ENCODE data around the gene NHEJ1. TPM values are rescaled to one million over a fixed set of nuclear protein-coding genes. Genes with fewer than 3 reads are reported as not detected.

Gene NHEJ1
- total and polyA plus RNA-seq, 2 donors (not counting 1 experiment from before 2014, with no cell fraction given): 22.1 to 24.8 TPM

DNA sequence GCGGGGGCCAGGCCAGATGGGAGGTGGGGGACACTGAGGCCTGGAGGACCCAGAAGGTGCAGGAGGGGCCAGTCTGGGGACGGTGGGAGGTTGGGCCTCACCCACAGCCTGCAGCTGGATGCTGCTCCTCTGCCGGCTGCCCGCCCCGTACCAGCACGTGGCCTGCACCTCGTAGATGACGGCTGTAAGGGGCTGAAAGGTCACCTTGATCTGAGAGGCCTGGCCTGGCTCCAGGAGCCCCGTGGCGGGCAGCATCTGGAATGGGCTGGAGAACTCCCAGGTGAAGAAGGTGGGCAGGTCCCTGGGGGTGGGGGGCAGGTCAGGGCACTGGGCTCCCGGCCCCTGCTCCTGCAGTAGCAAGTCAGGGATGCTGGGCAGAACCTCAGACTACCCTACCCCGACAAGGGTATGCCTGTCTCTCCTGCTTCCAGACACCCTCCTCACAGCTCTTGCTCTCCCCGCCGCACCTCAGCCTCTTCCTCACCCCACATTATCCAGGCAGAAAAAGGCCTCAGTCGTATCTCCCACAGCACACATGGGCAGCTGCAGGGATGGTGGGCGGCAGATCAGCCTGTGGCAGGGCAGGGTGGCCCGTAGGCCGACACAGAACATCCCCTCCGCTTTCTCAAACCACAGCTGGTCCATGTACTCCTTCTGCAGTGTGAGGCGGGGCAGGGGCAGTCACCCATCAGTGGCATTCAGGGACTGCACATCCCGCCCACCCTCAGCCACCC is 129.4 kb downstream of the NHEJ1 start:
- Histone ChIP-seq H2AFZ (ENCODE audit: low read length) (no peak overlapping the region), H3K27me3 (ENCODE audit: control insufficient read depth, insufficient read depth, low read length) (peaks cover 4% of the 10 kb centered on the region), H3K4me3 (replicated peaks in 1 of 4; ENCODE audit: control extremely low read depth in 1 of 4, insufficient read depth in 1 of 4, low read depth in 3 of 4, low read length in 4 of 4) (no peak overlapping the region), H3K9me3 (ENCODE audit: control insufficient read depth, insufficient read depth, low read depth, low read length) (no peaks in the 10 kb centered on the region), H4K20me1 (ENCODE audit: control insufficient read depth, extremely low read depth, insufficient read depth, low read length) (no peaks in the 10 kb centered on the region), H3K79me2 (ENCODE audit: control insufficient read depth, insufficient read depth, low read length) (no peaks in the 10 kb centered on the region), H3K4me2 (ENCODE audit: extremely low read depth, insufficient read depth, low read length) (no peak overlapping the region), H3K36me3 (ENCODE audit: control insufficient read depth, insufficient read depth, low read length) (no peaks in the 10 kb centered on the region), H3K27ac (ENCODE audit: insufficient read depth, low read length) (no peak overlapping the region), H3K9ac (ENCODE audit: insufficient read depth, low read length) (no peak overlapping the region), H3K4me1 (ENCODE audit: control insufficient read depth, extremely low read depth, insufficient read depth, low read length) (no peaks in the 10 kb centered on the region)
- no peak for TF ChIP-seq EZH2 (IDR thresholded peaks at IDR 0.05; ENCODE audit: low read length, missing control alignments)
- TF ChIP-seq, protein P1, sequence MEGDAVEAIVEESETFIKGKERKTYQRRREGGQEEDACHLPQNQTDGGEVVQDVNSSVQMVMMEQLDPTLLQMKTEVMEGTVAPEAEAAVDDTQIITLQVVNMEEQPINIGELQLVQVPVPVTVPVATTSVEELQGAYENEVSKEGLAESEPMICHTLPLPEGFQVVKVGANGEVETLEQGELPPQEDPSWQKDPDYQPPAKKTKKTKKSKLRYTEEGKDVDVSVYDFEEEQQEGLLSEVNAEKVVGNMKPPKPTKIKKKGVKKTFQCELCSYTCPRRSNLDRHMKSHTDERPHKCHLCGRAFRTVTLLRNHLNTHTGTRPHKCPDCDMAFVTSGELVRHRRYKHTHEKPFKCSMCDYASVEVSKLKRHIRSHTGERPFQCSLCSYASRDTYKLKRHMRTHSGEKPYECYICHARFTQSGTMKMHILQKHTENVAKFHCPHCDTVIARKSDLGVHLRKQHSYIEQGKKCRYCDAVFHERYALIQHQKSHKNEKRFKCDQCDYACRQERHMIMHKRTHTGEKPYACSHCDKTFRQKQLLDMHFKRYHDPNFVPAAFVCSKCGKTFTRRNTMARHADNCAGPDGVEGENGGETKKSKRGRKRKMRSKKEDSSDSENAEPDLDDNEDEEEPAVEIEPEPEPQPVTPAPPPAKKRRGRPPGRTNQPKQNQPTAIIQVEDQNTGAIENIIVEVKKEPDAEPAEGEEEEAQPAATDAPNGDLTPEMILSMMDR (conservative IDR thresholded peaks at IDR 0.05 in 1 of 2, IDR thresholded peaks at IDR 0.05 in 1 of 2; ENCODE audit: low read depth in 1 of 2, low read length in 2 of 2): no peak
- no peak for DNase-seq (ENCODE audit: low read depth in 2 of 2)

DNA sequence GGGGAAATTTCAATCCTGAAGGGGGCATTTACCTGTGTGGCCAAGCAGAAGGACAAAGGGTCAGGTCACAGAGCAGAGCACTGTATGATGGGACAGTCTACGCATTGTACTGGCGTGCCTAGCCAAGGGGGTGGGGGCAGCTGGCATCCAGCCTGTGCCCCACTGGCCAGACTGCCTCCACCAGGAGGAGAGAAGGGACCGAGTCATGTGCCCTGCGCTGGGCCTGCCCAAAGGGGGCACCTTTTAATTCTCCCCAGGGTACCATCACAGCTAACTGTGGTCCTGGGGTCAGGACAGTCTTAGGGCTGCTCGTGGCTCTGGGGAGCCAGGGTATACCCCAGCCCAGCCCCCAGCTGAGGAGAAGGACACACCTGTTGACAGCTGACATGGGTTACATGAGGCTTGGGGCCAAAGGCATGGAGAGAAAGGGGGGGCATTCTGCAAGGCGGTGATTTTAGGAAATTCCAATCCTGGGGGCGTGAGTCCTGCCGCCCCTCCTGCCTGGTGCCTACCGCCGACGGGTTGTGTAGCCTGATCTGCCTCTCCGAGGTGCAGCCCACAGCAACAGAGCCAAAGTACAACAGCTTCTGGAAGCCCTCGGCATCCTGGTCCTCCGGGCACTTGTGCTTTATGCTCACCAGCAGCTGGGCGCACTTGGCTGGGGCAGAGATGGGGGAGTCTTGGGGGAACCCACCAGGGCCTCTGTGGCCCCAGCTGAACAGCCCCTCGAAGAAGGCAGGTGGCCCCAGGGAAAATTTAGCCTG is 130.3 kb downstream of the NHEJ1 start:
- Histone ChIP-seq H4K20me1 (ENCODE audit: control insufficient read depth, extremely low read depth, insufficient read depth, low read length) (no peaks in the 10 kb centered on the region), H3K4me3 (replicated peaks in 1 of 4; ENCODE audit: control extremely low read depth in 1 of 4, insufficient read depth in 1 of 4, low read depth in 3 of 4, low read length in 4 of 4) (no peak overlapping the region), H3K79me2 (ENCODE audit: control insufficient read depth, insufficient read depth, low read length) (no peaks in the 10 kb centered on the region), H3K4me2 (ENCODE audit: extremely low read depth, insufficient read depth, low read length) (no peak overlapping the region), H3K27me3 (ENCODE audit: control insufficient read depth, insufficient read depth, low read length) (peaks cover 4% of the 10 kb centered on the region), H3K27ac (ENCODE audit: insufficient read depth, low read length) (no peak overlapping the region), H3K36me3 (ENCODE audit: control insufficient read depth, insufficient read depth, low read length) (no peaks in the 10 kb centered on the region), H3K9me3 (ENCODE audit: control insufficient read depth, insufficient read depth, low read depth, low read length) (no peaks in the 10 kb centered on the region), H3K4me1 (ENCODE audit: control insufficient read depth, extremely low read depth, insufficient read depth, low read length) (no peaks in the 10 kb centered on the region), H2AFZ (ENCODE audit: low read length) (no peak overlapping the region), H3K9ac (ENCODE audit: insufficient read depth, low read length) (no peak overlapping the region)
- no peak for TF ChIP-seq EZH2 (IDR thresholded peaks at IDR 0.05; ENCODE audit: low read length, missing control alignments)
- TF ChIP-seq, protein P1 (conservative IDR thresholded peaks at IDR 0.05 in 1 of 2, IDR thresholded peaks at IDR 0.05 in 1 of 2; ENCODE audit: low read depth in 1 of 2, low read length in 2 of 2): no peak
- no peak for DNase-seq (ENCODE audit: low read depth in 2 of 2)

DNA sequence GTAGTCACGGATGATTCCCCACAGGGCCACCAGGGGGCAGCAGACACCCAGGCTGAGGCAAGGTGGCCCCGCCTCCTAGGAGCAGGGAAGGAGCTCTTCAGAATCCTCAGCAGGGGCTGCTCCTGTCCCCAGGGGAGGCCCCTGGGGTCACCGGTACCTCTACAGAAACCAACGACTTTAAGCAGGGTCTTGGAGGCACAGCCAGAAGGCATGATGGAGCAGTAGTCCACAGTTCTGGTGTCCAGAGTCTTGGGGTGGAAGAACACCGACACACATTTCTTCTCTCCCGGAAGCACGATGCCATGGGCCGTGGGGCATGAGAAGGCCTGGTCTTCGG is 130.8 kb downstream of the NHEJ1 start:
- TF ChIP-seq, protein P1 (conservative IDR thresholded peaks at IDR 0.05 in 1 of 2, IDR thresholded peaks at IDR 0.05 in 1 of 2; ENCODE audit: low read depth in 1 of 2, low read length in 2 of 2): peak; percentile 85 to 90
- TF ChIP-seq EZH2 (IDR thresholded peaks at IDR 0.05; ENCODE audit: low read length, missing control alignments): no peak
- no peaks in the 10 kb centered on the region for H3K4me1 ChIP-seq (ENCODE audit: control insufficient read depth, extremely low read depth, insufficient read depth, low read length)
- H3K9me3 ChIP-seq (ENCODE audit: control insufficient read depth, insufficient read depth, low read depth, low read length): no peaks in the 10 kb centered on the region
- no peaks in the 10 kb centered on the region for H3K36me3 ChIP-seq (ENCODE audit: control insufficient read depth, insufficient read depth, low read length)
- no peak overlapping the region for H3K27ac ChIP-seq (ENCODE audit: insufficient read depth, low read length)
- H3K9ac ChIP-seq (ENCODE audit: insufficient read depth, low read length): no peak overlapping the region
- no peak overlapping the region for H3K4me3 ChIP-seq (replicated peaks in 1 of 4; ENCODE audit: control extremely low read depth in 1 of 4, insufficient read depth in 1 of 4, low read depth in 3 of 4, low read length in 4 of 4)
- H4K20me1 ChIP-seq (ENCODE audit: control insufficient read depth, extremely low read depth, insufficient read depth, low read length): no peaks in the 10 kb centered on the region
- no peaks in the 10 kb centered on the region for H3K79me2 ChIP-seq (ENCODE audit: control insufficient read depth, insufficient read depth, low read length)
- peak; percentile 49 to 69 for DNase-seq (ENCODE audit: low read depth in 2 of 2)
- peaks cover 9% of the 10 kb centered on the region for H3K27me3 ChIP-seq (ENCODE audit: control insufficient read depth, insufficient read depth, low read length)
- no peak overlapping the region for H3K4me2 ChIP-seq (ENCODE audit: extremely low read depth, insufficient read depth, low read length)
- no peak overlapping the region for H2AFZ ChIP-seq (ENCODE audit: low read length)

Measured in fibroblast of lung (primary cell).